OCI-LY3 (cell line): Measurements from ENCODE around the gene MATN1.

ENCODE experiments used
- CTCF ChIP-seq: fragments of 200-600, 300-600 bp; sonication (generic); IDR thresholded peaks from 2 replicates; pipeline ENCODE4 v1.5.1; 2014; ENCODE audit warnings: antibody characterized with exemption, low read length, low read depth
- EZH2phosphoT487 ChIP-seq: fragments of 200-600 bp; shearing (Covaris generic); IDR thresholded peaks from 2 replicates; pipeline ENCODE4 v1.6.1; 2018; ENCODE audit warnings: antibody characterized with exemption, mixed run types, low read depth

GRCh38 chr1:30756206-30756544 lies 32.8 kb upstream of the MATN1 start:
- TF ChIP-seq CTCF (no peak), EZH2phosphoT487 (no peak)
